NCI-H2081 treated with DMSO at 0.1 percent for 48 hours (cell line): ENCODE data around the gene TTL.
"Not testable (repeated sequence)": the region's sequence is repeated elsewhere in the genome, so short reads cannot be mapped to it uniquely, and the experiment has no call there.

Experiments used
- DNase-seq: peaks from one replicate; lab custom pipeline; 2025; lab: John Stamatoyannopoulos, UW

The TTL gene

DNA sequence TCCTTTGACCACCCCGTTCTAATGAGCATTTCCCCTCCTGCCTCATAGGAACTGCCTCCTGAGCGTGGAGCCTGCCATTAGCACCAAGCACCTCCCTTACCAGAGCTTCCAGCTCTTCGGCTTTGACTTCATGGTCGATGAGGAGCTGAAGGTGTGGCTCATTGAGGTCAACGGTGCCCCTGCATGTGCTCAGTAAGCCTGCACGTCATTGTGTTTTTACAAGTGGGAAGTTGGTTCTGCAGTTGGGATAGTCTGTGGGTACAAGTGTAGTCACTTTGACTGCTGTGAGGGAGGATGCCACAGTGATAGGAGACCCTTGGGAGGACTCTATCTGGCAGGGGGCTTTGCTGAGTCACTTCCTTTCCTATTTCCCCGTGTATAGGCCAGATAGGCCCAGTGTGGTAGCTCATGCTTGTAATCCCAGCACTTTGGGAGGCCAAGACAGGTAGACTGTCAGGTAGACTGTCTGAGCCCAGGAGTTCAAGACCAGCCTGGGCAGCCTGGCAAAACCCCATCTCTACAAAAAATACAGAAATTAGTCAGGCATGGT is 38.4 kb downstream of the TTL start:
- no peak for DNase-seq

DNA sequence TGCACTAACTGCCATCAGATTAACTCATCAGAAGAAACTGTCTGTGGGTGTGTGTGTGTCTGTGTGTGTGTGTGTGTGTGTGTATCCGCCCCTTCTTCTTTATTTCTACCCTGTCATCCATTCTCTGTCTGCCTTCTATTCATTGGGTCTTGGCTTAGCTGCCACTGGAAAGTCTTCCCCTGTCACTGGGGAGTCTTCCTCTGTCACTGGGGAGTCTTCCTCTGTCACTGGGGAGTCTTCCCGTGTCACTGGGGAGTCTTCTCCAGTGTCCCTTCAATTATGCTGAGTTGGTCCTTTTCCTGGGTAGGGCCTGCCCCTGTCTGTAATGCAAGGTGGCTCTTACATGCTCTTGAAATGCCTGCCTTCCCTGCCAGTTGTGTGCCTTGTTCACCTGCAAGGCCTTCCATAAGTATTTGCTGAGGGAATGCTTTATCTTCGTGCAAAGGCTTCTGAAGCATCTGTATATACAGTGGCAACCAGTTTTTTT is 41.4 kb downstream of the TTL start:
- no peak for DNase-seq

- DNase-seq: not testable (repeated sequence)
These were observed 42.3 kb downstream of the TTL start for GRCh38 chr2:112524276-112524675.

DNA sequence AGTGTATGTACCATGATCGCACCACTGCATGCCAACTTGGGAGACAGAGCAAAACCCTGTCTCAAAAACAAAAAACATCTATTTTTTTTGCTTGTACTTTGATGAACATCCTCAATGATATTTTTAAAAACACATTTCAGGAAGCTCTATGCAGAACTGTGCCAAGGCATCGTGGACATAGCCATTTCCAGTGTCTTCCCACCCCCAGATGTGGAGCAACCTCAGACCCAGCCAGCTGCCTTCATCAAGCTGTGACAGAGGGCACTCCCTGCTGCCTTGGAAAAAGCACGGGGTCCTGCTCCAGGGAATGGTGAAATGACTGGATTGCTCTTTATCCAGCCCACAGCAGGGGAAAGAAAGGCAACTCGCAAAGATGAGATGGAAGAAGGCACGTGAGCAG is 46.6 kb downstream of the TTL start:
- DNase-seq: no peak

- DNase-seq: no peak
These were observed 47.8 kb downstream of the TTL start for GRCh38 chr2:112529757-112530156.

DNA sequence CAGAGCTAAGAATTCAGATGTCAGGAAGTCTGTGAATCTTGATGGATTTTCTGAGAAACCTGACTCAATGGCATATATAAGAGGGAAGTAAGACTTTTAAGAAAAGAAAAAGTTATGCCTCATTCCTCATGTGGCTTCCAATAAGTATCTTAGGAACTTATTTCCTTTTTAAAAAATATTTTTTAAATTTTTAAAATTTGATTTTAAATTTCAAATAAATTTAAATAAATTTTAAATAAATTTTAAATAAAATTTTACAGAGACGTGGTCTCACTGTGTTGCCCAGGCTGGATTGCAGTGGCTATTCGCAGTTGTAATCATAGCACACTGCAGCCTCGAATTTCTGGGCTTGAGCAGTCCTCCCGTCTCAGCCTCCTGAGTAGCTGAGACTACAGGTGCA is 48.8 kb downstream of the TTL start:
- DNase-seq: no peak

- no peak for DNase-seq
These were observed 52.9 kb downstream of the TTL start for GRCh38 chr2:112534826-112535225.

DNA sequence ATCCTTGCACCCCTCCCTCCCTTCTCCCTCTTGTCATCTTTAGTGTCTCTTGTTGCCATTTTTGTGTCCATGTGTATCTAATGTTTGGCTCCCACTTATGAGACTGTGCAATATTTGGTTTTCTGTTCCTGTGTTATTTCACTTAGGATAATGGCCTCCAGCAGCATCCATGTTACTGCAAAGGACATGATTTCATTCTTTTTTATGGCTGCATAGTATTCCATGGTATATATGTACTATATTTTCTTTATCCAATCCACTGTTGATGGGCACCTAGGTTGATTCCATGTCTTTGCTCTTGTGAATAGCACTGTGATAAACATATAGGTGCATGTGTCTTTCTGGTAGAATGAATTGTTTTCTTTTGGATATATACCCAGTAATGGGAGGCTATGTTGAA is 54.7 kb downstream of the TTL start:
- DNase-seq: not testable (repeated sequence)

- no peak for DNase-seq
These were observed 57.4 kb downstream of the TTL start for GRCh38 chr2:112539306-112539705.

DNA sequence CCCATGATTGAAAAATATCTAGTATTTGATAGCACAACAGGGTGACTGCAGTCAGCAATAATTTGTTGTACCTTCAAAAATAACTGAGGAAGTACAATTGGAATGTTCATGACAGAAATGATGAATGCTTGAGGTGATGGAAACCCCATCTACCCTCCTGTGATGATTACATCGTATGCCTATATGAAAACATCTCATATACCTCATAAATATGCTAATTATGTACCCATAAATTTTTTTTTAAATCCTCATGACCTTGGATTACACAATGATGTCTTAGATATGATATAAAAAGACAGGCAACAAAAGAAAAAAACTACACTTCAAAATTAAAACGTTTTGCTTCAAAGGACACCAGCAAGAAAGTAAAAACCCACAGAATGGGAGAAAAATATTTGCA is 59.0 kb downstream of the TTL start:
- no peak for DNase-seq

DNA sequence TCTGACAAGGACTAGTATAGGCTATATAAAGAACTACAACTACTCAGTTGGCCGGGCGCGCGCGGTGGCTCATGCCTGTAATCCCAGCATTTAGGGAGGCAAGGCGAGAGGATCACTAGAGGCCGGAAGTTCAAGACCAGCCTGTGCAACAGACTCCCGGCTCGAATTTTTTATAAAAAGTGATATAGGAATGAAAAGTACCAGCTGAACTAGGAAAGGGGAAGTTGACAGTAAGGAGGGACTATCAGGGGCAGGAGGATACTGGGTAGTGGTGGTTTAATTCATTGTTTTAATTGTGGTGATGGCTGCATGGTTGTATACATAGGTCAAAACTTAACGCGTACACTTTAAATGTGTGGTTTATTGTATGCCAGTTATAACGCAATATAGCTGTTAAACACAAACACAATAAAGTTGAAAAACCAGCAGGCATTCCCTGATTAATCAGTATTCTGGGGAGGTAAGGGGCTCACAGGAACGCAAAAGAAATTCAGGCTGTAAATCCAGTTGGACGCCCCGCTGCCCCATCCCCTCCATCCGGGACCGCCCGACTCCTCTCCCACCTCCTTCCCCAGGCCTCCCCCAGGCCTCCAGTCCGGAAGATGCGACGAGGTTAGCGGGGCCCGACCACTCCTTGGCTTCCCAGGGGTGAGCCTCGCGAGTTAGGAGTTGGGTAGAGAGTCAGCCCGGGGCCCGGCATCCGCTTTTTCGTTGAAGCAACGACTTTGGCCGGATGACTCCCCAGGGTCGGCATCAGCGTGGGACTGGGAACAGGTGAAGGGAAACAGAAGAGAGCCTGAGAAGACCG is 59.6 kb downstream of the TTL start:
- peak; percentile 67 for DNase-seq

DNA sequence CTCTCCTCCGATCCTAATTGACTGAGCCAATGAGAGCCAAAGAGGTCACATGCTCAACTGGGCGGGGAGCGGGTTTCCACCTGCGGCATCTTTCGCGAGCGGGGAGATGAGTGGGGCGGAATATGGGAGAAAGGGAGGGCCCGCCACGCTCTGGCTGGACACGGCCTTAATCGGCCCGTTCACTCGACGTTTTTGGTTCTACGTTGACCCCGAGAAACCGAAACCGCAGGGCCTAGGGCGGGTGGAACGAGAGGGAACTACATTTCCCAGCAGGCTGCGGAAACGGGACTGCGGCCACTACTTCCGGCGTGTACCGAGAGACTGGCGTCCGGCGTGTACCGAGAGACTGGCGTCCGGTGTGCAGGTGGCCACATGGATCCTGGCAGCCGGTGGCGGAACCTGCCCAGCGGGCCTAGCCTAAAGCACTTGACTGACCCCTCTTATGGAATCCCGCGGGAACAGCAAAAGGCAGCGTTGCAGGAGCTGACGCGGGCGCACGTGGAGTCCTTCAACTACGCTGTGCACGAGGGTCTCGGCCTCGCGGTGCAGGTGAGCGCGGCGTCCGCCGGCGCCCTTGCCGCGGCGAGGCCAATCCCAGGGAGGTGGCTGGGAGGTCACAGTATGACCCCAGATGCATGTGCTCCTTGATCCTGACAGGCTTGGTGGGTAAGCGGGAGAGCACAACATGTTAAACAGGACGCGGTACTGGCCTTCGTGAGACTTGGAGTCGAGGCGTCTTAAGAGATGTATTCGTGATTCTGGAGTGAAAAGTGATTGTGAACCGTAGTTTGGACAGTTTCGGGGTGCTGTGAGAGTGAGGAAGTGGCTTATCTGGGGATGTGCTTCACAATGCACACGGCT is 60.4 kb downstream of the TTL start, which contains the start of gene POLR1B:
TSS of gene POLR1B (plus strand) at position 343 of the 861 bp plus-strand sequence. CDS start at position 373, 30 bp downstream.
- peak; percentile 67 for DNase-seq

DNA sequence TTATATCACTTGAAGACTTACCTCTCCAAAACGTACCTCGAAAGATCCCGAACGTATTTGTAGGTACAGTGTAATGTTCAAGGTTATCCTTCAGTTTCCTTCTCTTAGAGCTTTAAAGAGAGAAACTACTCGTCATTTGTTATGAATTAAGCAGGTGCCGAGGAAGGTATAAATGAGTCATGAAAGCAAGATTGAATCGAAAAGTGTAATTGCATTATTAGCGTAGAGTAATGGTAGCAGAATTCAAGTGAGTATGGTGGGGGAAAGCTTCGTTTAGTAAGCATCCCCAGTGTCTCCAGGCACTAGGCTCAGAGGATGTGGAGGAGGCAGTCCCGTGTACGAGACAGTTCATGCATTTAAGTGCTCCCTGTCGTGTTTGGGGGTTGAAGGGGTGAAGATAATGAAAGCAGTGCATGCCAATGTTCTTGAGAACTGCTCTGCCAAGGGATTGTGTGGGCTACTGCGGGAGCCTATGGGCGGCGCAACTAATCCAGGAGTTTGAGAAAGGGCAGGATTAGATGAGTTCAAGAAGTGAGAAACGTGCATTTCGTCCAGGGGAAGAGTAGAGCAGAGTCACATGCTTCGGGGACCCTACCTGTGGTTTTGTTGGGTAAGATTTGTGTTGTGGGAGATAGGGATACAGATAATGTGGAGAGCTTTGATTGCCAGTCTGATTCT is 61.2 kb downstream of the TTL start:
- no peak for DNase-seq

- DNase-seq: no peak
These were observed 65.4 kb downstream of the TTL start for GRCh38 chr2:112547333-112547732.

DNA sequence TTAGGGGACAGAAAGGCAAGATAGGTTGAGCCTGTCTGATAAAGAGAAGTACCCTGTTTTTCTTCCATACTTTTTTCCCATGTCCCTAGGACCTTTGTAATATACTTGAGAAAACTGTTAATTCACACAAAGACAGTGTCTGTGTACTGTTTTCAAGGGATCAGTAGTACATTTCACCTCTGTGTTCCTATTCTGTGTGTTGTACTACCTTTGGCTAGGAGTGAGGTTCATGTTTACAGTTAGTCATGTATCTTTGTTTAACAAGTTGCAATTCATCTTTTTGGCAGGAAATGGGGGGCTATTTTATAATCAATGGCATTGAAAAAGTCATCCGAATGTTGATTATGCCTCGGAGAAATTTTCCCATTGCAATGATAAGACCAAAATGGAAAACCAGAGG is 67.0 kb downstream of the TTL start:
- DNase-seq: no peak

- no peak for DNase-seq
These were observed 84.1 kb downstream of the TTL start for GRCh38 chr2:112566104-112566503.

- DNase-seq: not testable (repeated sequence)
These were observed 84.6 kb downstream of the TTL start for GRCh38 chr2:112566508-112566907.

DNA sequence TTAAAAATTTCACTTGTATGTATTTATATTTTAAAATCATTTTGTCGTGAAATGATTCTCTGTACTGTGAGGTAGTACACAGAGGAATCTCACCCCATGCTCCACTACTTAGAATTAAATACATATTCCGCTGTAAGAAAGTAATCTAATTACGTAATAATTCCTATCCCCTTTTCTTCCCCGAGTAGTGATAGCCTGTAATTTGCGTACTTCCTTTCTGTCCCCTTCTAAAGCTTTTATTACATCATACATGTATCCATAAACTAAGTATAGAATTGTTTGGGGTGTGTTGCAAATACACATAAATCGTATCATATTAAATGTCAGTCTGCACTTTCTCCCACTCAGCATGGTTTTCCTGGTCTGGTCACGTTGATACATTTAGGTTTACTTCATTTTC is 90.0 kb downstream of the TTL start:
- no peak for DNase-seq

DNA sequence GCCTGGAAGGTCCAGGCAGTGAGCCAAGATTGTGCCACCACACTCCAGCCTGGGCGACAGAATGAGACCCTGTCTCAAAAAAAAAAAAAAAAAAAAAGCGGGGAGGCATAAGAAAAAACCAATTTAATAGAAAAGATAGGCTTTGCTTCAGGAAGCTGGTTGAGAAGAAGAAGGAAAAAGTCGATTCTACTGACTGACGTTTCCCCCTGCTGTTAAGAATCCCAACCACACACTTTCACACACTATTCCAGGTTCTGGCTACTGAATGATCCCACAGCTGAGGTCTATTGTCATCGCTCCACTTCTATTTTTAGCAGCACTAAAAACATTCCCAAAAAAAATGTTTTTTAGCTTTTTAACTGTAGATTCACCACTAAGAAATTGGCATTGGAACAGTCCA is 95.8 kb downstream of the TTL start:
- no peak for DNase-seq

DNA sequence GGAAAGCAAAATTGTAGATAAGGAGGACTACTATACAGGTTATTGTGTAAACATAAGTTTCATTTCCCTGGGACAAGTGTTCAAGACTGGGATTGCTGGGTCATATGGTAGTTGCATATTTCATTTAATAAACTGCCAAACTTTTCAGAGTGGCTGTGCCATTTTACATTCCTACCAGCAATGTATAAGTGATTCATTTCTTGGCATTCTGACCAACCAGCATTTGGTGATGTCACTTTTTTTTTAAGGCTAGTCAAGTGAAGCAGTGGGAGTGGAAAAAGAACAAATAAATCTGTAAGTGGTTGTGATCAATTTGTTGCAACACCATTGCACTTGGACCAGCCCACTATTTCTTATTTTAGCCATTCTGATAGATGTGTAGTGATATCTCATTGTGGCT is 97.3 kb downstream of the TTL start:
- no peak for DNase-seq

- DNase-seq: no peak
These were observed 98.1 kb downstream of the TTL start for GRCh38 chr2:112580084-112580483.

DNA sequence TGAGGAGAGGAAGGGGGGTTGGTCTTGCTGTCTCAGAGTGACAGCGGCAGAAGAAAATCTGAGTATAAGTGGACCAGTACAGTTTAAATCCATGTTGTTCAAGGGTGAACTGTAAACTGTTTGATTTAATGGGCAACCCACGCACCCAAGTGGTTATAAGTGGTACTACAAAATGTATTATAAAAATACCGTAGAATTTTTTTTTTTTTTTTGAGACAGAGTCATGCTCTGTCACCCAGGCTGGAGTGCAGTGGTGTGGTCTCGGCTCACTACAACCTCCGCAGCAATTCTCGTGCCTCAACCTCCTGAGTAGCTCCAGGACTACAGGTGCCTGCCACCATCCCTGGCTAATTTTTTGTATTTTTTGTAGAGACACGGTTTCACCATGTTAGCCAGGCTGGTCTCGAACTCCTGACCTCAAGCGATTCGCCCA is 100.4 kb downstream of the TTL start:
- peak; percentile 41 for DNase-seq
